Coronary artery (tissue), 2 donors: Measurements from ENCODE around the gene KLB.
"Not testable (repeated sequence)": the region's sequence is repeated elsewhere in the genome, so short reads cannot be mapped to it uniquely, and the experiment has no call there.

Source experiments
- DNase-seq: peaks from one replicate; pipeline ENCODE4 v3.0.0-alpha.2; 2017; ENCODE audit warnings: low spot score
- H3K27ac ChIP-seq, 2 donors: fragments of 200-600 bp; sonication (generic); one replicate each; pipeline ENCODE4 v1.5.1; 2016 to 2019
- H3K4me3 ChIP-seq: fragments of 200-600 bp; sonication (generic); 2 replicates; pipeline ENCODE4 v1.5.1; 2016; ENCODE audit warnings: mild to moderate bottlenecking, moderate library complexity
- CTCF ChIP-seq: fragments of 200-600 bp; sonication (generic); IDR thresholded peaks from one replicate; pipeline ENCODE4 v1.5.1; 2019; ENCODE audit warnings: antibody characterized with exemption

The KLB gene

GRCh38 chr4:39407584-39407885, 805 bp downstream of the KLB start:
- DNase-seq = no peak
- Histone ChIP-seq H3K27ac (no peak overlapping the region), H3K4me3 (no peak overlapping the region)
- no peak for TF ChIP-seq CTCF

- no peak overlapping the region for H3K27ac ChIP-seq
- no peak overlapping the region for H3K4me3 ChIP-seq
- TF ChIP-seq CTCF = no peak
- no peak for DNase-seq
Observed at GRCh38 chr4:39410415-39410814, 3.7 kb downstream of the KLB start.

- DNase-seq, H3K27ac ChIP-seq: not testable (repeated sequence)
Observed at GRCh38 chr4:39411561-39411960, 4.8 kb downstream of the KLB start.

GRCh38 chr4:39415678-39416283, 9.1 kb downstream of the KLB start:
- no peak for TF ChIP-seq CTCF
- no peak overlapping the region for H3K27ac ChIP-seq
- H3K4me3 ChIP-seq = no peak overlapping the region
- no peak for DNase-seq

More at GRCh38 chr4:39411561-39411960, 4.8 kb downstream of the KLB start:
- H3K4me3 ChIP-seq = not testable (repeated sequence)

- Histone ChIP-seq H3K4me3 (no peak overlapping the region), H3K27ac (no peak overlapping the region)
- no peak for TF ChIP-seq CTCF
- no peak for DNase-seq
Observed at GRCh38 chr4:39422247-39422646, 15.5 kb downstream of the KLB start.

- H3K27ac ChIP-seq, DNase-seq, H3K4me3 ChIP-seq: not testable (repeated sequence)
Observed at GRCh38 chr4:39425297-39425696, 18.6 kb downstream of the KLB start.

GRCh38 chr4:39426728-39427127, 20.0 kb downstream of the KLB start:
- TF ChIP-seq CTCF = no peak
- no peak overlapping the region for H3K27ac ChIP-seq
- no peak overlapping the region for H3K4me3 ChIP-seq
- no peak for DNase-seq

GRCh38 chr4:39427520-39428114, 20.9 kb downstream of the KLB start:
- no peak for TF ChIP-seq CTCF
- DNase-seq = no peak
- no peak overlapping the region for H3K27ac ChIP-seq
- H3K4me3 ChIP-seq = no peak overlapping the region
